ENCODE results near the gene ROR1.

DNA sequence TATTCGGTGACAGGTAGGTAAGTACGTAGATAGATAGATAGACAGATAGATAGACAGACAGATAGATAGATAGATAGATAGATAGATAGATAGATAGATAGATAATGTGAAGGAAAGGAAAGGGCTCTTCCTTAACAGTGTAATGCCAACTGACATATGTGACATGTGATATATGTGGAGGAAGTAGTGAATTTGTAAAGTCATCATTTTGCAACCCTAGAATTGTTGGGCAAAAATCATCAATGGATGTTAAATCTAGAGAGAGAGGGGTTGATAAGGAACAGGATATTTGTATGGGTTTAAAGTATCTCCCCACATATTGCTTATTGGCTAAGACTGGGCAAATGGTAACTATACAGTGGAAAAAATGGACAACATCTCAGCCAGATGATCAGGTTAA, 166.6 kb downstream of the ROR1 start:
- TF ChIP-seq, protein P1, sequence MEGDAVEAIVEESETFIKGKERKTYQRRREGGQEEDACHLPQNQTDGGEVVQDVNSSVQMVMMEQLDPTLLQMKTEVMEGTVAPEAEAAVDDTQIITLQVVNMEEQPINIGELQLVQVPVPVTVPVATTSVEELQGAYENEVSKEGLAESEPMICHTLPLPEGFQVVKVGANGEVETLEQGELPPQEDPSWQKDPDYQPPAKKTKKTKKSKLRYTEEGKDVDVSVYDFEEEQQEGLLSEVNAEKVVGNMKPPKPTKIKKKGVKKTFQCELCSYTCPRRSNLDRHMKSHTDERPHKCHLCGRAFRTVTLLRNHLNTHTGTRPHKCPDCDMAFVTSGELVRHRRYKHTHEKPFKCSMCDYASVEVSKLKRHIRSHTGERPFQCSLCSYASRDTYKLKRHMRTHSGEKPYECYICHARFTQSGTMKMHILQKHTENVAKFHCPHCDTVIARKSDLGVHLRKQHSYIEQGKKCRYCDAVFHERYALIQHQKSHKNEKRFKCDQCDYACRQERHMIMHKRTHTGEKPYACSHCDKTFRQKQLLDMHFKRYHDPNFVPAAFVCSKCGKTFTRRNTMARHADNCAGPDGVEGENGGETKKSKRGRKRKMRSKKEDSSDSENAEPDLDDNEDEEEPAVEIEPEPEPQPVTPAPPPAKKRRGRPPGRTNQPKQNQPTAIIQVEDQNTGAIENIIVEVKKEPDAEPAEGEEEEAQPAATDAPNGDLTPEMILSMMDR (conservative IDR thresholded peaks at IDR 0.05 in 1 of 2, IDR thresholded peaks at IDR 0.05 in 1 of 2; ENCODE audit: low read depth in 1 of 2, low read length in 2 of 2), result no peak
- TF ChIP-seq EZH2 (IDR thresholded peaks at IDR 0.05; ENCODE audit: low read length, missing control alignments), result no peak
